MV-4-11 (cell line): ENCODE measurements around the gene SMARCA2.

ENCODE experiments used
- DNase-seq: peaks from one replicate; lab custom pipeline; 2025; lab: John Stamatoyannopoulos, UW

The SMARCA2 gene

DNA sequence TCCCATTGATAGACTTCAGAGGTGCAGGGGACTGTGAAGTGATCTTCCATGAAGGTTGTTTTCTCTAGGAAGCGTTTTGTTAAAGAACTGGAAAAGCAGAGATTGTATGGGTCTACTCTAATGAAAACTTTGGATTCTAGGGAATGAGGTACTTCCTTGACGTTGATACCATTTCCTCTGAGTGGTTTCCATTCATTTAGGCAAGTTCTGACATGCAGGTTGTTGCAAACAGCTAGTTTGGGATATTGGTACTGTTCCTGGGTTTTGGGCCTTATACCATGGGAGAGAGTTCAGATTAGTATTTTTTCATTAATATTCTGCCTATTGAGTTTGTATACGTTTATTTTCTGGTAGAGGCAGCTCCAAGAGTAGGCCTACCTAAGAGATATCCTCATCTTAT lies 25.7 kb downstream of the SMARCA2 start:
- DNase-seq, result no peak

DNA sequence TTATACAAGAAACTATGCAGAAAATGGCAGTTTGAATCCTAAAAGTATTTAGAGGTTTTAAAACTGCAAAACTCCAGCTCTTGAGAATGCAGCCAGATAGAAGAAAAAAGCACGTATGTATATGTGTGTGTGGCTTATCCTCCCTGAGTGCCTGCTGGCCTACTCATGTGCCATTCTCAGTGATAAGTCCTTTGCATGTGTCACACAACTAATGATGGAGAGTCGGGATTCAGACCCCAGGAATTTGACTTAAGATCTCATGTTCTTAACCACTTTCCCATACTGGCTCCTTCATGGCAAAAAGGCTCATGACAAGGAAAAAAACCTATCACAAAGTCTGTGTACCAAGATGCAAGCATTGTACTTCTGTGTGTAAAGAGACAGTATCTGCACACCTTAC lies 26.6 kb downstream of the SMARCA2 start:
- DNase-seq, result no peak

DNA sequence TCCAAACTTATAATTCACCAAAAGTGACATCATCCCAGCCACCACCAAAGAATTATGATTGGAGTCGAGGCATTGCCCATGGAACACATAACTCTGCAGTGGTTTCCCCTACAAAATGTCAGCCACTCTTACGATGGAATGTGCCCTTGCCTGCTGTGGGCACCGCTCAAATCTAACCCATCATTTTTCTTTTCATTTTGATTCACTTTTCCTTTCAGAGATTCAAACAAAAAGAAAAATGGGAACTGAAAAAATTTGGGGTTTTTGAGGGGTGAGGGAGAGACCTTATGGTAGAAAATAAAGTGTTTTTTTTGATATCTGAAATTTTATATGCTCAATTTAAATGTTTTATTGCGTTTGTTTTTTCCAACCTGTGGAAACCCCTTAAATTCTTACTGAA lies 28.1 kb downstream of the SMARCA2 start:
- peak; percentile 43 for DNase-seq

DNA sequence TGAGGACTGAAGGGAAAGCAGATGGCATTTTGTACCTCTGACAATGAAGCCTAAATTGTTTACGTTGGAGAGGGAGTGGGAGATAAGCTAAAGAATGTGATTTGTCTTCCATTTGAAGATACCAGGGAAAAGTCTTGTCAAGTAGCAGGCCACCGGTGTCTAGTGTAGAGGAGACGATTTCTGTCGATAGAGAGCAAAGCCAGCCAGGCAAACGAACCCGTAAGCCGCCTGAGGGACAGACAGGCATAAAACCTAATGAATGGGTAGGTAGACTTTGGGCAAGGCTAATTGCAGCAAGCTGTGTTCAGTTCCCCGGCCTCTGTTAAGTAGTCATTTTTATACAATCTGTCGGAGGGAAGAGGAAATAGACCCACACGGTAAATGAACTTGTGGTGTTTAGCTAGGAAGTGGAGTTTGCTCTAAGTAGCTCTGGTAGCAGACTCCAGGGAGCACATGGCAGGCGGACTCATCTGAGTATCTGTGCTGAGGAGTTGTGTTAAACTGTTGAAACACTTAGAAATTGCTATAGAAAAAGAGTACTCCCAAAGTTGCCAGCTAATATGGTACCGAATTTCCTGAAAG lies 28.8 kb downstream of the SMARCA2 start:
- peak; percentile 71 for DNase-seq

DNA sequence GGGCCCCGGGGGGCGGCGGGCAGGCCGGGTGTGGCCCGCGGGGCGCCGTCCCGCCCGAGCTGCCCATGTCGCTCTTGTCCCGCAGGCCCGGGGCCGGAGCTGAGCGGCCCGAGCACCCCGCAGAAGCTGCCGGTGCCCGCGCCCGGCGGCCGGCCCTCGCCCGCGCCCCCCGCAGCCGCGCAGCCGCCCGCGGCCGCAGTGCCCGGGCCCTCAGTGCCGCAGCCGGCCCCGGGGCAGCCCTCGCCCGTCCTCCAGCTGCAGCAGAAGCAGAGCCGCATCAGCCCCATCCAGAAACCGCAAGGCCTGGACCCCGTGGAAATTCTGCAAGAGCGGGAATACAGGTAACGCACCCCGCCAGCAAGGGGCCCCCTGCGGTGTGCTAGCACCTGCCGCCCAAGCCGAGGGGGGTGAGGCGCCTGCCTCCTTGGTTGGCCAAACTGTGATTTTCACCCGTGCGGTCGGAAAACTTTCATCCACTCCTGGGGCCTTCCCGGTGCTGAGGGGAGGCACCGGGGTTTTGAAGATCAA lies 32.1 kb downstream of the SMARCA2 start:
- DNase-seq, result no peak

DNA sequence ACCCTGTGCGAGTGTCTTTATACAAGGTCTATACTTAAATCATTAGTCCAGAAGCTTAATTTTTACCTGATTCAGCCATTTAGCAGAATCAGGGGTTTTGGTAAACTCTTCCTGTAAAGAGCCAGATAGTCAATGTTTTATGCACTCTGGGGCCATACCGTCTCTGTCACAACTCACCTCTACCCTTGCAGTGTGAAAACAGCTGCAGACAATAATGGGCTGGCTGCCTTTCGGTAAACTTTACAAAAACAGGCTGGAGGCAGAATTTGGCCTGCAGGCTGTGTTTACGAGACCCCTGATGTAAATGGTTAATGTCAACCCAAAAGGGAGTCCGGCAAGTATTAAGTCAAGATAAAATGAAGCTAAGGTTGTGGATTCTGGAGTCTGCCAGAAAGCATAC lies 32.8 kb downstream of the SMARCA2 start:
- no peak for DNase-seq

DNA sequence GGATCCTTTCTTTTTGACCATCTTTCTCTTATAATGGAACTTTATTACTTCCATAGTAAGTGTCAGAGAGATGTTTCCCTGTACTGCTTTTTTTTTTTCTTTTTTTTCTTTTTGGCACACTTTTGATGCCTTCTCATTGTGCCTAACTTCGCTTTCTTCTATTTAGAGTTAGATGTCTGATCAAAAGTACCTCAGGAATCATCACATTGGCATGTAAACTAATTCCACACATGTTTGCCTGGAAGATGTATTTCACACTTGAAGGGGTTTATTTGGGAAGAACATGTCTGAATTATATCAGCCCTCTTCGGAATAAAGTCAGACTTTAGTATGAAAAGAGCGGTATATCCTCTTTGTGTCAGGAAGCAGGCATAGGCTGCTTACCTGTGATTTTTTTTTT lies 35.1 kb downstream of the SMARCA2 start:
- no peak for DNase-seq

DNA sequence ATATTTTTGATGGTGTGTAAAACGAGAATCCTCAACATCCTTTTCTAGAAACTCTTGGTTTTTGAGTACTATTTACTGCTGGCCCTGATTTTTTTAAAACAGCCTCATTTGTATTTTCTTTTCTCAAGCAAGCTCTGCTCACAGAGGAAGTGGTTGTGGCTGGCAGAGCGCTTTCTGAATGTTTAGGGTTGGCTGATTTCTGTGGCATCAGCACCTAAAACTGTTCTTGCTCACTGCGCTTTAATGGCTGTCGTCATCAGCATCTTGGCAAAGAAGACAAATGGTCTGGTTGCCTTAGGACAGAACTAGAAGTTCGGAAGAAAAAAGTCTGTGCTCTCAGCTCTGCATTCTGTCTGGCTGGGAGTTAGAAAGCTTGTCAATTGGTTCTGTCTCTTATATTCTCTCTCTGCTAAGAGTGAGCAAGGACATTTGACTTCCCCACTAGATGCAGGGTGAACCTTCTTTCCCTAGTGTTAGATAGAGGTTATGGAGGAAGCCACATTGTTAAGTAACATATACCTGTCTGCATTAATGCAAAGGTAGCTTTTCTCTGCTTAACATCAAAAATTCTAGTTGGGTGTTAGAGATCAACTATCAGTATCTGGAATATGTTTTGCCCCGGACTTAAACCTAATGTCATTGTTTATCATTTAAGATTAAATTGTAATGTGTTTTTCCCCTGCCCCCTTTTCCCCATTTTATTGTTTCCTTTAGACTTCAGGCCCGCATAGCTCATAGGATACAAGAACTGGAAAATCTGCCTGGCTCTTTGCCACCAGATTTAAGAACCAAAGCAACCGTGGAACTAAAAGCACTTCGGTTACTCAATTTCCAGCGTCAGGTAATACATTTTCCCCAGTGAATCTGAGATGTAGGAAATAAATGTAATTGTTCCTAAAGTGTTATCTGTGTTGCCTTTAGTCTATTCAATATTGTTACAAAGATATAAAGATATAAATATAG lies 39.0 kb downstream of the SMARCA2 start:
- peak; percentile 42 for DNase-seq

DNA sequence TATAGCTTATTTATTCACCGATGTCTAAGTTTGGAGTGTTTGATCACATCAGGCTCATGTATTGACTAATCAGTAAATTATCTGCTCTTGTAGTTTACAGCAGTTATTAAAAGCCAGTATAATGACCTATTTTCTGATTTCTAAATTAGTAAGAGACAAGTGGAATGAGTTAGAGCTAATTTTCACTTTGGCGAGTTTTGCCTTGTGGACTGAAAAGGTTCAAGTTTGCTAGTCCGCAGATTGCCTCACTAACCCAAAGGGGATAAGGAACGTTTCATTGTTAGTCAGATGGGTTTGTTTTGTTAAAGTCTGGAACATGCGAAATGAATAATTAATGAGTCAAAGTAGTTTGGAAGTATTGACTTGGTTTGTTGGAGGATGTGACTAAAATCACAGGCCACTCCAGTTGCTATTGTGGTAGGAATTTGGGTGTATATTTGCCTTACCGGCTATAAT lies 40.1 kb downstream of the SMARCA2 start:
- no peak for DNase-seq

DNA sequence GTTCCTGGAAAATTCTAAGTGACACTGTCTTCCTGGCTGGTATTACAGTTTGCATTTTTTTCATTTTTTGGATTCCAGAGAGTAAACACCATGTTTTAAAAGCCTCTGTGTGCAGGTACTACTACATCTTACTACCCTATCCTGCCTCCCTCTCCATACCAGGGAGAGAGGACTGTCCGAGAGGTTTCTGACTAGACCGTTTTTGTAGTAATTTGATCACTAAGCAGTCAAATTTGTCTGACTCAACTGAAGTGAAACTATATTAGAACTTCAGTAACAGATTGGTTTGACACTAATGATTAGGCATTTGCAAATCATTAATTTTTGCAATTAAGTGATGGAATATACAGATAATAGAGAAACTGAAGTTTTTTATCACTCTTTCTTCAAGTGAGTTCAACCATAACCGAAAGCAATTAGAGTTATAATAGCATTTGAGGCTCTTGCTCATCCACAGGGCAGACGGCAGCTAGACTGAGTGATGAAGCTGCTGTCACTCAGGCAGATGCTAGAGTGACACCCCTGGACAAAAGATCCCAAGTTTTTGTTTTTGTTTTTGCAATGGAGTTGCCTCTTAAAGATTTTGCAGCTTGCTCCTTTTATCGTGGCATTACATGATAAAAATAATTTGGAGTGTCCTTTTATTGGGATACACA lies 44.3 kb downstream of the SMARCA2 start:
- no peak for DNase-seq

DNA sequence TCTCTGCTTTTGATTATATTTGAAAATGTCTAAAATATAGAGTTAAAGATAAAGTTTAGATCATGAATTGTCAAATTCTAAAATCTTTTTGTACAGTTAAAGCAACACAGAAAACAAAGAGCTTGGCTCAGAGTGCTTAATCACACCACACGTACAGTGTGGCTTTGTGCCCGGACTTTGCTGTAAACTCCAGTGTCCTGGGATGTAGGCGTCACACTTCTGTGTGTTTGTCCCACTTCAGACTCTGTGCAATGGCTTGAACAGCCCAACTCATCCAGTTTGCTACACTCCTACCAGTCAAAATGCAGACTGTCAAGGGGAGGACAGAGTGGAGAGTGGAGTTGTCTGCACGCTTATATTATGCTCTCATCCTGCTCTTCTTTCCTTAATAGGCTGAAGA lies 45.3 kb downstream of the SMARCA2 start:
- no peak for DNase-seq

DNA sequence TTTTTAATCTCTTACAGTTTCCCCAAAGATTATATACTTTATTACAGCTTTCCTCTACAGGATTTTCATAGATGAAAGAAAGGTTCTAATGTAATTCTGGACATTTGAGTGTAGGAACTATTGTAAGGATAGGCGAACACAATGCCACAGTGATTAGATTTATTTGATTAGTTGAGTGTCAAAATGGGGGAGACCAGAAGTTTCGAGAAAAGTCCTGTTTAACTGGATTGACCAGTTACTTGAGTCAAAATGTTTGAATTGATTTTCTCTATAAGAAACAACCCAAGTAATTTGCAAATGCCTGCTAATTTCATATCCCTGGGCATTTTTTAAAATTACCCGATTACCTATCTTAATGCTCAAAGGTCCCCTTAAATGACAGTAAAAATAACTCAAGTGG lies 50.6 kb downstream of the SMARCA2 start:
- DNase-seq, result no peak

DNA sequence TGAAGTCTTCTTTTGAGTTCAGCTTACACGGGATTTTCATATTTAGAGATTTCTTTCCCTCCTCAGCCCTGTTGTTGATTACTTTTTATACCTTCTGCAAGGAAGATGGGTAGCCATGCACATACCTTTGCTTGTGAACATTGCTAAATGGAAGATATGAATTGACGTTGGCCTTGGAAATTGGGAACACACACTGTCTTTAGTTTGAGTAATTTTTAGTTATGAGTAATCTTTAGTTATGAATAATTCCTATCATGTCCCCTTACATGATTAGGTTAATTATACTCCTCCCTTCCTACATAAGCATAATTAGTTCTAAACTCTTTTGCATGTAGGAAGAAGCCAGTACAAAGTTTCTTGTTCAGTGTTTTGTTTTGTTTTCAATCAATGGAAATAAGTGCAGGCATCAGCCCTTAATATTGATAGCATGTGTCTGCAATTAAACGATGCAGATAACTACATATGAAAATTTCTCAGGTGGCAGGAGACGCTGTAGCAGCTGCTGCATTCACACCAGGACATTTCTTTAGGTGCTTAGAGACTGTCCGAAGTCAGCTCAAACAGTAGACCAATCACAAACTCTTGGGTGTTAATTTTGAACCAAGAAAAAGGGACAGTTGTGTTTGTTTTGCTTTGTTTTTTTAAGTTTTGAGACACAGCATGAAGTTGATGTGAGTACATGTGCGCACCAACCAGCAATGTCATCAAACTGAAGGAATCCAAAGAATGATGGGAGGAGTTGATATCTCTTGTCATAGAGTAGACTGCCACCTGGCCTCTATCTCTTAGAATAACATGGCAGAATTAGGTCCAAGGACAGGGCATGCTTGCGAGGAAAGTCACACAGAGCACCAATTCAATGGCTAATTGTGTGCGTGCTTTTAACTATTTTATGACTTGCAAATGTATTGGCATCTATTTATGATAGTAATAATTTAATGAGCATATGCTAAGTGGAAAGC lies 51.4 kb downstream of the SMARCA2 start:
- no peak for DNase-seq

DNA sequence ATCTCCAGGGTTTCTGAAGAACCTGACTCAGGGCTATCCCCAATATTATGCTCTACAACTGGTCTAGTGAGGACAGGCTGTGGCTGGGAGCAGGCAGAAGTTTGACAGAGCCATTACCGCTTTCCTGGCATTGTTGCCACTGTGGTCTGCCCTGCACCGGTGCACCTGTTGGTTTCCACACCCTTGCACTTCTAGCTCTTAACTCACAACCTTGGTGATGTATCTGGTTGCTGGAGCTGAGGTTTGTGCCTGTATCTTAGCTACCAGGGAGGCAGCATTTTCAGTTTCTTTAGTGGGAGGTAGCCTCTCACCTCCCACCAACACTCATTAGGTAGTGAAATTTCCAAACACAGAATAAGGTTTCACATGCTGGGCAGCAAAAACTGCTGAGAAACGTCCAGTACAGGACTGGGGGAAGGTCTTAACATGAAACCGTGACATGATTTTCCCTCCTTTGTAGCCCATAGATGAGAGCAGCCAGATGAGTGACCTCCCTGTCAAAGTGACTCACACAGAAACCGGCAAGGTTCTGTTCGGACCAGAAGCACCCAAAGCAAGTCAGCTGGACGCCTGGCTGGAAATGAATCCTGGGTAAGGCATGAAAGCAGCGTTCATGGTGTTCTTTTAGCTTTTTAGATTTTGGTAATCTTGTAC lies 57.7 kb downstream of the SMARCA2 start:
- no peak for DNase-seq

DNA sequence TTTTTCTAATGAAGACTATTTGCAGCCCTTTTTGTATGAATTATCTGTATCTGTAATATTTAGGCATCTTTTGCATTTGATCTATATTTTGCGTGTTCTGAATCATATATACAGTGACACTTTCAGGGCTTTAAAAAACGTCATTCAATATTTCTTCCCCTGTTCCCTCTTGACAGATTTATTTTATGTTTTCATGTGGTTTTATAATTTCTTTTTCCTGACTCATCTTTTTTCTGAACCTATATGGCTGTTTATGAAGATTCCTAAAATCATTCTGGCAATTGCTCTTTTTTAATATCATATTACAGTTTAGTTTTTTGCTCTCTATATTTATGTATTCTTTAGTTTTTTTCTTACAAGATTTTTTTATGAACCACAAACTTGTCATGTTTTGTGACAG lies 67.6 kb downstream of the SMARCA2 start:
- DNase-seq, result no peak

DNA sequence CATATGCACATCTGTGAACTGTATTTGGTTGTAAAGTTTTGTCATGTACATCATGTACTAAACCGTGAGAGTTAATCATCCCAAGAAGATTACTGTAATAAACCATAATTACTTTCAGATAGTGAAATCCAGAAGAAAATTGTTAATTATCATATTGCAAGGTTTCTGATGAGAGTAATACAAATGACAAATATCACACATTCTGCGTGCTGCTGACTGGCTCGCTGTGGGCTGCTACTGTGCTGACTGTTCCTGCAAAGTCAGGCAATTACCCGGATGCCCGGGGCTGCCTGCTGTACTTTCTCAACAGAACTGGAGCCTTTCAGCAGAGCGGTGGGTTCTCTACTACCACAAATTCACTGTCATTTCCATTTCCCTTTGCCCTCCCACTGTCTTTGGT lies 68.3 kb downstream of the SMARCA2 start:
- no peak for DNase-seq

DNA sequence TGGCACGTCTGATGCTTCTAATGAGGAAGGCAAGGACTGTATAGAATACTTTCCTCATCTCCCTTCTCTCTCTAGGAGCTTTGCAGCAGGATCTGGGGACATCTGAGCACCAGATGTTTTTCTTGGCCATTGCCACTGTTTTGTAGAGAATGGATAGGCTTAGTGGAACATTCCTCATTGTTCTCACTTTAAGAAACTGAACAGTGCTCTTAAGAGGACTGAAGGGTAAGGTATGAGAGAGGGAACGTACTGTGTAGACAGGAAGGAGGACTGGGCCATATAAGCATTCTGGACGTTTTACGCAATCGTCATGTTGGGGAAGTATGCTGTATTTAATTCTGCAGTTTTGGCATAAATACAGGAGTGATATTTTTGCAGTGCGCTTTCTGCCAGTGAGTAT lies 70.6 kb downstream of the SMARCA2 start:
- peak; percentile 32 for DNase-seq

DNA sequence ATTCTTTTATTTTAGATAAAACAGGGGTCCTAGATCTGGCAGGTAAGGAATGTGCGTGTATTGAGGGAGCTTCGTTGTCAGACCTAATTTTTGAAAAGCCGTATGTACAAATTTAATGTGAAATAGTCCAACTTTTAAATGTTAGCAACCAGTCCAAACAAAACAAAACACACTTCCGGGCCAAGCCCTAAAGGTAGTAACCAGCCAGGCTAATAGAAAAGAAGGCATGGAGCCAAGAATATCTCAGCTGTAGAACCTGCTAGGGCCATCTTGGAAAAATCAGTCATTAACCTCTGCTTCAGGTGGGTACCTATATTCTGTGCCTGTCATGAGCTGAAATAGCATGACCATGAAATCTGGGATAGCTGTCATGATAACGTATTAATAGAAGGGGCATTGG lies 71.0 kb downstream of the SMARCA2 start:
- DNase-seq, result no peak

DNA sequence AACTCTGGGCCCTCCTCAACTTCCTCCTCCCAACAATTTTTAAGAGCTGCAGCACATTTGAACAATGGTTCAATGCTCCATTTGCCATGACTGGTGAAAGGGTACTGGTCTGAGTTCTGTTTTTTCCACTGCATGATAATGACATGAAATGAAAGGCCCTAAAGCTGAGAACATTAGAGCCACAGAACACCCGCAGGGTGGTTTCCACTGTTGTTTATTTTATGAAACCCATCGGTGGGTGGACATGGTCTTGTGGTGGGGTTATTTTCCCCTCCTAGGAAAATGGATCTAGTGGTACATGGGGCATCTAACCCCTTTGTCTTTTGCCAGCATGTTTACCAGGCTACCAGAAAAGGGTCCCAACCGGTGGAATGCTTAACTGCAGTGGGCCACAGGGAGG lies 71.8 kb downstream of the SMARCA2 start:
- no peak for DNase-seq

DNA sequence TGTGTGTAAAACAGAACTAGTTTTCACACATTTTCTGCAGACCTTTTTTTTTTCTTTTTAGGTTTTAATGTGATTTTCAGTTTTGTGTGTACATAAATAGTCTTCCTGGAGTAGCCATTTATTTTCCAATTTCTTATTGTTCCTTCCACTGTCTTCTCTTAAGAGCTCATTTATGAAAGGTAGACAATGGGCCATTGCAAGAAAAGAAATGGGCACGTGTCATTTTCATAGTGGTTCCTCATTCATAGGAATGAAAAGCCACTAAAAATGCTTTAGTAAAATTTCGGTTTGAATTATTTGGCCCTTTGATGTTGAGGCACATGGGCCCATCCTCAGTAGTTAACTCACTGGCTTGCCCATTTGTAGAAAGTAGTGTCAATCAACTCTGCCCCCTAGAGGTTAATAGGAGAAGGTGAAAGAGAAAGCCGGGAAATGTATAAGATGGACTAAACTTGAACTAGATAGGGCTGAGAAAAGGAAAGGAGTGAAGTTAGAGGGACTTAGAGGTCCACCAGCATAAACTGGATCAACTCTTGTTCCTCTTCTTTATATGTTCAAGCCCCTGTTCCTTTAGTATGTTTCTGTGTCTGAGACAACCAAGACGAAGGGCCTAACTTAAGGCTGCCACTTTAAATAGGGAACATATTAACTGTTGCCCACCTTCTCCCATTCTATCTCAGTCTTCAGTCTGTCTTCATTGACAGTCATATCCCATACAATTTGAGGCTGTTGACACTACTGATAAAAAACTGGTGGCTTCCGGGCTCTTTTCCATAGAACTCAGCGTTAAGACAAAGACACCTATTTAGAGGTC lies 72.6 kb downstream of the SMARCA2 start:
- peak; percentile 46 for DNase-seq
